AG04449 (cell line): Measurements from ENCODE around the gene AHNAK.

Experiments
- CTCF ChIA-PET: fragments of 350-600 bp; formaldehyde crosslinking; extraction: SDS; loops from one replicate; lab custom pipeline; 2021; ENCODE audit warnings: antibody characterized with exemption; lab: Yijun Ruan, JAX
- POLR2A ChIA-PET: fragments of 400-600, 350-600 bp; formaldehyde crosslinking; extraction: SDS; loops from one replicate; lab custom pipeline; 2020; ENCODE audit warnings: antibody characterized with exemption, inconsistent platforms; lab: Yijun Ruan, JAX
- DNase-seq: peaks from one replicate; pipeline ENCODE4 v3.0.0-alpha.2; 2010; ENCODE audit warnings: low read depth, low spot score
- H3K4me3 ChIP-seq: 2 replicates; pipeline ENCODE4 v1.5.1; 2011; ENCODE audit warnings: low read depth, mild to moderate bottlenecking, control low read depth, low read length
- CTCF ChIP-seq: IDR thresholded peaks from one replicate; pipeline ENCODE4 v1.5.1; 2011; ENCODE audit warnings: mild to moderate bottlenecking, moderate library complexity, low read length, control low read depth, inconsistent platforms; ENCODE audit not compliant: insufficient read depth; ENCODE audit errors: missing control alignments

AHNAK gene

GRCh38 chr11:62579252-62579651 lies 32.6 kb upstream of the AHNAK start:
- no peak for DNase-seq
- ChIA-PET POLR2A (interaction anchor here (3.0 kb wide), 1 partner anchor 13 kb away, joined by 16 read pairs; the partner anchor contains the start of gene TUT1), CTCF (interaction anchor here (1.0 to 1.2 kb wide), 2 partner anchors 14 to 35 kb away, joined by 3 to 4 read pairs; no protein-coding TSS in a partner anchor)
- no peak for TF ChIP-seq CTCF
- no peak overlapping the region for H3K4me3 ChIP-seq

GRCh38 chr11:62578541-62578940 lies 31.9 kb upstream of the AHNAK start:
- ChIA-PET POLR2A (interaction anchor here (0.7 to 3.0 kb wide), 2 partner anchors 13 to 178 kb away, joined by 3 to 16 read pairs; partner anchors contain the start of gene TUT1), CTCF (interaction anchor here (0.8 to 1.2 kb wide), 3 partner anchors 14 to 35 kb away, joined by 3 to 4 read pairs (median 4); no protein-coding TSS in a partner anchor)
- no peak for DNase-seq
- TF ChIP-seq CTCF: no peak
- no peak overlapping the region for H3K4me3 ChIP-seq

GRCh38 chr11:62577046-62577714 lies 30.6 kb upstream of the AHNAK start:
- no peak overlapping the region for H3K4me3 ChIP-seq
- CTCF ChIA-PET: interaction anchor here (1.0 to 1.6 kb wide), 3 partner anchors 16 to 183 kb away, joined by 3 to 8 read pairs (median 7); no protein-coding TSS in a partner anchor
- DNase-seq: no peak
- no peak for TF ChIP-seq CTCF
- POLR2A ChIA-PET: interaction anchor here (1.0 kb wide), 1 partner anchor 14 kb away, joined by 7 read pairs; the partner anchor contains the start of gene TUT1

- H3K4me3 ChIP-seq: peak overlapping the region; percentile 81
- ChIA-PET POLR2A (interaction anchor here (2.3 kb wide), 1 partner anchor 90 kb away, joined by 16 read pairs; the partner anchor contains the start of genes C11orf98 and CSKMT), CTCF (interaction anchor here (1.3 to 1.5 kb wide), 2 partner anchors 9 to 33 kb away, joined by 5 to 6 read pairs; no protein-coding TSS in a partner anchor)
- TF ChIP-seq CTCF: no peak
- no peak for DNase-seq
Measured at GRCh38 chr11:62575837-62576236, 29.2 kb upstream of the AHNAK start.

- POLR2A ChIA-PET: interaction anchor here (0.9 to 2.4 kb wide), 6 partner anchors 17 to 174 kb away, joined by 3 to 65 read pairs (median 14); partner anchors contain the start of genes AHNAK, C11orf98, CSKMT and GANAB
- no peak for DNase-seq
- TF ChIP-seq CTCF: no peak
Measured at GRCh38 chr11:62575156-62575555, 28.6 kb upstream of the AHNAK start.

More at GRCh38 chr11:62575156-62575555, 28.6 kb upstream of the AHNAK start:
- H3K4me3 ChIP-seq: peak overlapping the region; percentile 81
- CTCF ChIA-PET: interaction anchor here (0.7 to 2.1 kb wide), 7 partner anchors 9 to 151 kb away, joined by 3 to 15 read pairs (median 5); partner anchors contain the start of genes LBHD1 and UQCC3
